Mesothelial cell of epicardium (in vitro differentiated cells): ENCODE data around the gene JAM3. TPM values are rescaled to one million over a fixed set of nuclear protein-coding genes. Genes with fewer than 3 reads are reported as not detected.

Source experiments
- DNase-seq, 2 experiments: peaks; one replicate each; pipeline ENCODE4 v3.0.0; 2021; ENCODE audit warnings: low spot score in 2 of 2; ENCODE audit not compliant: unreplicated experiment in 2 of 2
- H3K27ac Mint-ChIP-seq: 2 replicates; pipeline ENCODE4 v1.8.0; 2021; ENCODE audit warnings: mixed read lengths
- H3K27me3 Mint-ChIP-seq: 2 replicates; pipeline ENCODE4 v1.8.0; 2021; ENCODE audit warnings: low read depth, mixed read lengths
- H3K36me3 Mint-ChIP-seq: 2 replicates; pipeline ENCODE4 v1.8.0; 2021; ENCODE audit warnings: mixed read lengths
- H3K4me1 Mint-ChIP-seq: 2 replicates; pipeline ENCODE4 v1.8.0; 2021; ENCODE audit warnings: mixed read lengths
- H3K4me3 Mint-ChIP-seq: 2 replicates; pipeline ENCODE4 v1.8.0; 2021; ENCODE audit warnings: mild to moderate bottlenecking, moderate library complexity, mixed read lengths
- H3K9me3 Mint-ChIP-seq: 2 replicates; pipeline ENCODE4 v1.8.0; 2021; ENCODE audit warnings: mixed read lengths
- total RNA-seq: library from RNA; stranded (reverse); gene quantifications from 3 replicates; pipeline ENCODE4 v1.2.1, GENCODE V29; 2021
- TF ChIP-seq, protein P1 (sequence below): fragments of 200-600 bp; sonication (generic); IDR thresholded peaks from one replicate; pipeline ENCODE4 v1.5.0; 2021; ENCODE audit warnings: antibody characterized with exemption; ENCODE audit not compliant: unreplicated experiment

The JAM3 gene
- total RNA-seq, 1 donor from 2014 or later = 36.2 TPM

DNA sequence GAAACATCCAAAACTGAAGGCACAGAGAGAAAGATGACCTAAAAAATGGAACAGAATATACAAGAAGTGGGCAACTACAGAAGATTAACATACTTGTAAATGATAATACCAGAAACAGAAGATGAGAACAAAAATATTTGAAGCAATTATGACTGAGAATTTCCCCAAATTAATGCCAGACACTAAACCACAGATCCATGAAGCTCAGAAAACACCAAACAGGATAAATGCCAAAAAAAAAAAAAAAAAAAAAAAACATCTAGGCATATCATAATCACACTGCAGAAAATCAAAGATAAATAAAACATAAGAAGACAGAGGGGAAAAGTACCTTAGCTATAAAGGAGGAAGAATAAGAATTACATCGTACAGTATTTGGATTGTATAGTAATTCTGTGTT, 65.3 kb downstream of the JAM3 start:
- no peak overlapping the region for H3K4me3 Mint-ChIP-seq
- no peak for DNase-seq
- H3K27ac Mint-ChIP-seq = no peak overlapping the region
- peaks cover 52% of the 10 kb centered on the region for H3K9me3 Mint-ChIP-seq
- H3K27me3 Mint-ChIP-seq = no peaks in the 10 kb centered on the region
- no peaks in the 10 kb centered on the region for H3K4me1 Mint-ChIP-seq
- H3K36me3 Mint-ChIP-seq = peaks cover 38% of the 10 kb centered on the region
- TF ChIP-seq, protein P1, sequence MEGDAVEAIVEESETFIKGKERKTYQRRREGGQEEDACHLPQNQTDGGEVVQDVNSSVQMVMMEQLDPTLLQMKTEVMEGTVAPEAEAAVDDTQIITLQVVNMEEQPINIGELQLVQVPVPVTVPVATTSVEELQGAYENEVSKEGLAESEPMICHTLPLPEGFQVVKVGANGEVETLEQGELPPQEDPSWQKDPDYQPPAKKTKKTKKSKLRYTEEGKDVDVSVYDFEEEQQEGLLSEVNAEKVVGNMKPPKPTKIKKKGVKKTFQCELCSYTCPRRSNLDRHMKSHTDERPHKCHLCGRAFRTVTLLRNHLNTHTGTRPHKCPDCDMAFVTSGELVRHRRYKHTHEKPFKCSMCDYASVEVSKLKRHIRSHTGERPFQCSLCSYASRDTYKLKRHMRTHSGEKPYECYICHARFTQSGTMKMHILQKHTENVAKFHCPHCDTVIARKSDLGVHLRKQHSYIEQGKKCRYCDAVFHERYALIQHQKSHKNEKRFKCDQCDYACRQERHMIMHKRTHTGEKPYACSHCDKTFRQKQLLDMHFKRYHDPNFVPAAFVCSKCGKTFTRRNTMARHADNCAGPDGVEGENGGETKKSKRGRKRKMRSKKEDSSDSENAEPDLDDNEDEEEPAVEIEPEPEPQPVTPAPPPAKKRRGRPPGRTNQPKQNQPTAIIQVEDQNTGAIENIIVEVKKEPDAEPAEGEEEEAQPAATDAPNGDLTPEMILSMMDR = no peak

DNA sequence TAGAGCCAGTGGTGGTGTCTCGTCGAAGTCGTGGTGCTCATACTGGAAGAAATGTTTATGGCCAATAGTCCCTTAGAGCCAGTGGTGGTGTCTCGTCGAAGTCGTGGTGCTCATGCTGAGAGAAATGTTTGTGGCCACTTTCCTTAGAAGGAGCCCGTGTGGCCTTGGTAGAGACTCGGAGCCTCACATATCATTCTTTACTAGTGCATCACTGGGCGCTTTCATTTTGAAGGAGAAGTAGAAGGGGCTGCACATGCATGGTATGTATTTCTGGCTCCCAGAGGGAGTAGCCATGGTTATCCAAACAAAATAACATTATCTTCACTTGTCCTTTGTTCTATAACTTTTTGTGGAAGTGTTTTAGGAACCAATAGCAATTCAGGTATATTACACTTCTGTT, 69.5 kb downstream of the JAM3 start:
- Mint-ChIP-seq H3K27ac (no peak overlapping the region), H3K27me3 (no peaks in the 10 kb centered on the region), H3K4me1 (no peaks in the 10 kb centered on the region), H3K4me3 (no peak overlapping the region), H3K36me3 (peaks cover 37% of the 10 kb centered on the region), H3K9me3 (peaks cover 38% of the 10 kb centered on the region)
- DNase-seq = no peak
- TF ChIP-seq, protein P1 = no peak

DNA sequence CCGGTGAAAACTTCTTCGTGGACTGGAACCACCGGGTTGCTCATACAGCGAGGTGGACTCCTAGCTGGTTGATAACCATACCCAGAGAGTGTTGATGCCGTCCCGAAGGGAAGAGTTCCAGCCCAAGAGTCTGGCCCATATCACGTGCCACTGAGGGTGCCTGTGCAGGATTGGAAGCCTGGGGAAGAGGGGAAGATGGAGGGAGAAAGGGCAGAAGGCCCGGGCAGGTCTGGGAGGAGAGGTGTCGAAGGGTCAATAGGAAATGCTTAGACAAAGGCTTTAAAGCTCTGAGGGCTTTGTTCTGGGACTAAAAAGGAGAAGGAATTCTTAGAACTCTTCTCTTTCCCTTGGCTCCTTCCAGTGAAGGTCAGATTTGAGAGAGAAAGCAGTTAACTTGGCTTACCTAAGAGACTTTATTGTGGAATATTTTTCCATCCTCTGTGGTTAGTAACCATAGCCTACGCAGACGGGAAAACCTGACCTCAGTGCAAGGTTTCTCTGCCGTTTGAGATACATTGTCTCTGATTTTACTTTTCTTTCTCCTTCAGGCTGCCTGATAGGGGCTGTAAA, 70.5 kb downstream of the JAM3 start:
- Mint-ChIP-seq H3K4me1 (no peaks in the 10 kb centered on the region), H3K27me3 (no peaks in the 10 kb centered on the region), H3K4me3 (no peak overlapping the region), H3K9me3 (peaks cover 38% of the 10 kb centered on the region), H3K36me3 (peaks cover 38% of the 10 kb centered on the region), H3K27ac (no peak overlapping the region)
- TF ChIP-seq, protein P1 = no peak
- no peak for DNase-seq

DNA sequence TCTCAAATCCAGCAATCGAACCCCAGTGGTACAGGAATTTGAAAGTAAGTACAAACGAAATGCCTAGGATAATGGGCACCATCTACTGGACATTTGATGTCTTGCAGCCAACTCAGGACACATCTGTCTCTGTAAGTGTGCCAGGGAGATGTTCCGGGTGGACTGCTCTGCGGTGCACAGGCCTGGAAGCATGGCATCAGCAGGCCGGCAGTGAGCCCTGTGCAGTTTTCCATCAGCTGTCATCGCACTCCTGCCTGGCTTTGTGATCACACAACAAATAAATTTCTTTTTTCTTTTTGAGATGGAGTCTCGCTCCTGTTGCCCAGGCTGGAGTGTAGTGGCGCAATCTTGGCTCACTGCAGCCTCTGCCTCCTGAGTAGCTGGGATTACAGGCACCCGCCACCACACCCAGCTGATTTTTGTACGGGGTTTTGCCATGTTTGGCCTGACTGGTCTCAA, 71.0 kb downstream of the JAM3 start:
- peaks cover 39% of the 10 kb centered on the region for H3K36me3 Mint-ChIP-seq
- no peaks in the 10 kb centered on the region for H3K4me1 Mint-ChIP-seq
- no peak overlapping the region for H3K4me3 Mint-ChIP-seq
- TF ChIP-seq, protein P1 = peak; percentile 66
- peaks cover 36% of the 10 kb centered on the region for H3K9me3 Mint-ChIP-seq
- no peaks in the 10 kb centered on the region for H3K27me3 Mint-ChIP-seq
- no peak for DNase-seq
- H3K27ac Mint-ChIP-seq = no peak overlapping the region

DNA sequence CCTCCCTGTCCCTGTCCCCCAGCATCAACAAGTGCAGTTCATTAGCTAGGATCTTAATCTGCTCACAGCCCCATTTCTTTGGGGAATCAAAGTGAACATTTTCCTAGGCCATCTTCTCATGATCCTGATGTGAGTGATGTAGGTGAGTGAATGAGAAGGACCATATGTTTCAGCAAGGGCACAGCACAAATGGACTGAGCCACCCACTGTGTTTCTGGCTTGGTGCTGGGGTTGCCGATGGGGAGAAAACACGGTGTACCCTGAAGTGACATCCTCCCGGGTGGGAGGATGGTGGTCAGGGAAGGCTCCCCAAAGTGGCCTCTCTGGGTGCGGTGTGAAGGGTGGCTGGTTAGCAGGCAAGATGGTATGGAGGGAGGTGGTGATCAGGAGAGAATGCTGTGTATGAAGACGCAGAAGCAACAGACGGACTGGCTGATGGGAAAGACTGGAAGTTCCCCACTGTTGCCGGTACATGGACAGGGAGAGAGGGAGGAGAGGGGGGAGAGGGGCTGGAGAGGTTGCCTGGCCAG, 72.2 kb downstream of the JAM3 start:
- Mint-ChIP-seq H3K9me3 (peaks cover 34% of the 10 kb centered on the region), H3K4me1 (no peaks in the 10 kb centered on the region), H3K27ac (no peak overlapping the region), H3K36me3 (peaks cover 47% of the 10 kb centered on the region), H3K4me3 (no peak overlapping the region), H3K27me3 (no peaks in the 10 kb centered on the region)
- TF ChIP-seq, protein P1 = no peak
- no peak for DNase-seq
